A549 treated with RU486 at 1 μM for 4 hours (cell line): Measurements from ENCODE around the gene MAP3K1. TPM values are rescaled to one million over a fixed set of nuclear protein-coding genes. Genes with fewer than 3 reads are reported as not detected.

ENCODE experiments used
- total RNA-seq: library from RNA; stranded (reverse); fragments of 200-300 nt; extraction: Qiagen RNA extraction; gene quantifications from 5 replicates; pipeline ENCODE4 v1.2.3, GENCODE V29; 2022; ENCODE audit warnings: low read depth

MAP3K1 gene
- 1.00 to 2.0 TPM (median 1.7 TPM) in 5 replicates for total RNA-seq

DNA sequence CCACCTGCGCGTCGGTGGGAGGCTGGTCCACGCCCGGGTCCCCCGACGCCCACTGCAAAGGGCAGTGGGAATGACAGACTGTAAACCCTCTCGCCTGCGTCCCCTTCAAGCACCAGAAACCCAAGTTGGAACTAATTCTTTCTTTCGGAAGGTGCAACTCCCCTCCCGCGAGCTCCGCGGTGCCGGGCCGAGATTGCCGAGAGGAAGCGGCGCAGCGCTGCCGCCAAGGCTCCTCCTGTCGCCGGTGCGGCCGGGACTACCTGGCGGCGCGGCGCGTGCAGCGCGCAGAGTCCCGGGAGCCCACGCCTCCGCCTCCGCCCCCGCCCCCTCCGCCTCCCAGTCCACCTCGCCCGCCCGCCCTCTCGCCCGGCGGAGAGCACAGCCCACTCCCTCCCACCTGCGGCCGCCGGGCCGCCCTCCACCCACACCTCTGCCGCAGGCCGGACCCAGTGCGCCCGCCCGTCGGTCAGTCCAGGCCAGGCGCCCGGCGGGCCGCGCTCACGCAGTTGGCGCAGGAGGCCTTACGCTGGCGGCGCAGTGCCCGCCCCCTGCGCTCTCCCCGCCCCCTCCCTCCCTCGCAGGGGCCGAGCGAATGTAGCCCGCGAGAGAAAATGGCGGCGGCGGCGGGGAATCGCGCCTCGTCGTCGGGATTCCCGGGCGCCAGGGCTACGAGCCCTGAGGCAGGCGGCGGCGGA is at the start of gene MAP3K1:
MAP3K1 (plus strand) TSS at position 587 of the 695 bp plus-strand sequence; CDS start at position 612, 25 bp downstream.

DNA sequence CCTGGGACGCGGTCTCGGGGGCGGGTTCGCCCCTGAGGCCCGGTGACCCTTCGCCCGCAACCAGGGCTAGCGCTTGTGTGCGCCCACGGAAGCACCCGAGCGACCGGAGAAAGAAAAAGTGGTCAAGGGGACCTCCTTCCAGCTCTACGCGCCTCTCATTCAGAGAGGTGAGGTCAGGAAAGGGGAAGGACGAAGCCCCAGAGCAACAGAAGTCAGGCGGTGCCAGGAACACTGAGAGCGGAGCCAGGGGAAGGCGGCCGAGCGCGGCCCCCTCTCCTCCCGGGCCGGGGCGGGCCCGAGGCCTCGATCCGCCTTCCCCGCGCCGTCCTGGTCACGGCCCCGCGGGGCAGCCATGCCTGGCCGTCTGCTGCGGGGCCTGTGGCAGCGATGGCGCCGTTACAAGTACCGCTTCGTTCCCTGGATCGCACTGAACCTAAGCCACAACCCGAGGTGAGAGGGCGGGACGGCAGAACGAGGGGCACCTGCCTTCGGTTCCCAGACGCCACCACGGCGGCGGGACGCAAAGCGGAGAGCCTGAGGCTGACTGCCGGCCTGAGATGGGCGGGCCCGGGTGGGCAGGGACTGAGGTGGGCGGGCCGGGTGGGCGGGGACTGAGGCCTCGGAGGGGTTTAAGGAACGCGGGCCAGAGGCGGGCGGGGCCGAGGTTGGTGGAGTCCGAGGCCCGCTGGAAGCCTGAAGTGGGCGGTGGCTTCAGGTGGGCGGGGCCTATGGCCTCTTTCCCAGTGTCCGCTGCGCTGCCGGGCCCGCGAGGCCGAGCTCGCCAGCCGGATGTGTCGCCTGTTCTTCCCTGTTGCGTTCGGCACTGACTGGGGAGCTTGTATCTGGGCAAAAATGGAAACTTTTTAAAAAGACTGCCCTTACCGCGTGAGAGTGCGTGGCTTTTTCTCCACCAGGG is 94.2 kb downstream of the MAP3K1 start, which contains the start of gene SETD9:
SETD9 (plus strand) TSS at position 303 of the 916 bp plus-strand sequence; CDS start at position 353, 50 bp downstream.

Other genes with a start within 250 kb of the MAP3K1 start
- gene SETD9, start 94.0 kb downstream of the MAP3K1 start, total RNA-seq, result 4.8 to 7.2 TPM (median 5.7 TPM) in 5 replicates
- gene MIER3, start 136.6 kb downstream of the MAP3K1 start, total RNA-seq, result 8.3 to 18.0 TPM (median 10.0 TPM) in 5 replicates